Dermis blood vessel endothelial cell (primary cell): ENCODE results near the gene PRIMA1. TPM values are rescaled to one million over a fixed set of nuclear protein-coding genes. Genes with fewer than 3 reads are reported as not detected.
"Not testable (repeated sequence)": the region's sequence is repeated elsewhere in the genome, so short reads cannot be mapped to it uniquely, and the experiment has no call there.

Source experiments
- DNase-seq: peaks from one replicate; pipeline ENCODE4 v3.0.0; 2010
- total RNA-seq: library from RNA; depleted of rRNA; stranded (reverse); fragments of >200 nt; gene quantifications from 2 replicates; pipeline ENCODE4 v1.2.3, GENCODE V29; 2014

The PRIMA1 gene
- not detected in 2 replicates for total RNA-seq

GRCh38 chr14:93788293-93788542 lies at the start of gene PRIMA1:
Gene PRIMA1 (minus strand): TSS chr14:93788485. CDS start chr14:93787718, 767 bp downstream.
- no peak for DNase-seq

- no peak for DNase-seq
Observed at GRCh38 chr14:93834699-93835371, 46.5 kb upstream of the PRIMA1 start.

- DNase-seq: no peak
Observed at GRCh38 chr14:93832665-93833064, 44.4 kb upstream of the PRIMA1 start.

- DNase-seq: no peak
Observed at GRCh38 chr14:93832081-93832480, 43.8 kb upstream of the PRIMA1 start.

GRCh38 chr14:93830753-93831461 lies 42.6 kb upstream of the PRIMA1 start:
- no peak for DNase-seq

GRCh38 chr14:93829839-93830481 lies 41.7 kb upstream of the PRIMA1 start:
- DNase-seq: no peak

GRCh38 chr14:93825235-93825553 lies 36.9 kb upstream of the PRIMA1 start:
- DNase-seq: no peak

GRCh38 chr14:93824518-93825234 lies 36.4 kb upstream of the PRIMA1 start:
- no peak for DNase-seq

- DNase-seq: no peak
Observed at GRCh38 chr14:93824076-93824475, 35.8 kb upstream of the PRIMA1 start.

- no peak for DNase-seq
Observed at GRCh38 chr14:93821051-93821450, 32.8 kb upstream of the PRIMA1 start.

GRCh38 chr14:93818857-93819256 lies 30.6 kb upstream of the PRIMA1 start:
- DNase-seq: no peak

GRCh38 chr14:93811676-93812075 lies 23.4 kb upstream of the PRIMA1 start:
- no peak for DNase-seq

- DNase-seq: no peak
Observed at GRCh38 chr14:93811020-93811419, 22.7 kb upstream of the PRIMA1 start.

GRCh38 chr14:93809491-93810420 lies 21.5 kb upstream of the PRIMA1 start:
- not testable (repeated sequence) for DNase-seq

- DNase-seq: no peak
Observed at GRCh38 chr14:93804654-93805053, 16.4 kb upstream of the PRIMA1 start.

- no peak for DNase-seq
Observed at GRCh38 chr14:93803408-93804318, 15.4 kb upstream of the PRIMA1 start.

GRCh38 chr14:93799989-93800921 lies 12.0 kb upstream of the PRIMA1 start:
- no peak for DNase-seq

- no peak for DNase-seq
Observed at GRCh38 chr14:93799617-93799988, 11.3 kb upstream of the PRIMA1 start.

GRCh38 chr14:93797536-93797935 lies 9.3 kb upstream of the PRIMA1 start:
- DNase-seq: no peak

GRCh38 chr14:93797071-93797470 lies 8.8 kb upstream of the PRIMA1 start:
- no peak for DNase-seq
